GM12801 (cell line): ENCODE data around the gene SLC28A3.

ENCODE experiments used
- CTCF ChIP-seq: IDR thresholded peaks from one replicate; pipeline ENCODE4 v1.5.1; 2011; ENCODE audit warnings: control low read depth; ENCODE audit not compliant: insufficient read length; ENCODE audit errors: extremely low read depth

The SLC28A3 gene

GRCh38 chr9:84296146-84296843 is 44.3 kb downstream of the SLC28A3 start:
- TF ChIP-seq CTCF = no peak

- TF ChIP-seq CTCF = no peak
Observed at GRCh38 chr9:84294241-84294950, 46.2 kb downstream of the SLC28A3 start.

- TF ChIP-seq CTCF = no peak
Observed at GRCh38 chr9:84293001-84293798, 47.4 kb downstream of the SLC28A3 start.

- no peak for TF ChIP-seq CTCF
Observed at GRCh38 chr9:84285381-84285780, 55.2 kb downstream of the SLC28A3 start.

GRCh38 chr9:84283946-84284345 is 56.6 kb downstream of the SLC28A3 start:
- no peak for TF ChIP-seq CTCF

GRCh38 chr9:84278130-84278529 is 62.4 kb downstream of the SLC28A3 start:
- no peak for TF ChIP-seq CTCF

GRCh38 chr9:84277646-84278045 is 62.9 kb downstream of the SLC28A3 start:
- TF ChIP-seq CTCF = no peak
